ENCODE measurements around the gene LIPA. TPM values are rescaled to one million over a fixed set of nuclear protein-coding genes. Genes with fewer than 3 reads are reported as not detected.

The LIPA gene
- total RNA-seq, 1 donor from 2014 or later = 27.7 TPM

- DNase-seq (ENCODE audit: extremely low spot score in 2 of 2) = peak in 1 of 2 donors; percentile 82
- H3K4me1 ChIP-seq = peaks cover 39% of the 10 kb centered on the region
- no peaks in the 10 kb centered on the region for H3K27me3 ChIP-seq
- intact Hi-C loops (cut with DNase I) = no loop called here
- H3K36me3 ChIP-seq = no peaks in the 10 kb centered on the region
- TF ChIP-seq POLR2A (IDR thresholded peaks at IDR 0.05) = no peak
- TF ChIP-seq CTCF (IDR thresholded peaks at IDR 0.05) = peak in 1 of 3 experiments; percentile 14
- H3K27ac ChIP-seq = peak overlapping the region; percentile 74
- H3K4me3 ChIP-seq = no peak overlapping the region
- no peaks in the 10 kb centered on the region for H3K9me3 ChIP-seq
Observed at GRCh38 chr10:89283025-89283935, 31.7 kb upstream of the LIPA start.

- Histone ChIP-seq H3K36me3 (no peaks in the 10 kb centered on the region), H3K4me3 (no peak overlapping the region), H3K9me3 (no peaks in the 10 kb centered on the region), H3K27me3 (no peaks in the 10 kb centered on the region), H3K4me1 (peaks cover 48% of the 10 kb centered on the region), H3K27ac (peak overlapping the region; percentile 56)
- TF ChIP-seq POLR2A (IDR thresholded peaks at IDR 0.05) (no peak), POLR2AphosphoS5 (IDR thresholded peaks at IDR 0.05; ENCODE audit: insufficient read depth in 1 of 2, low read depth in 1 of 2) (no peak), CTCF (IDR thresholded peaks at IDR 0.05) (no peak)
- intact Hi-C loops (cut with DNase I) = no loop called here
- no peak for DNase-seq (ENCODE audit: extremely low spot score in 2 of 2)
Observed at GRCh38 chr10:89281606-89282395, 30.2 kb upstream of the LIPA start.

- no peaks in the 10 kb centered on the region for H3K27me3 ChIP-seq
- intact Hi-C loops (cut with DNase I) = no loop called here
- H3K4me1 ChIP-seq = peaks cover 53% of the 10 kb centered on the region
- H3K27ac ChIP-seq = peak overlapping the region; percentile 56
- TF ChIP-seq CTCF (IDR thresholded peaks at IDR 0.05) = no peak
- TF ChIP-seq POLR2AphosphoS5 (IDR thresholded peaks at IDR 0.05; ENCODE audit: insufficient read depth in 1 of 2, low read depth in 1 of 2) = no peak
- TF ChIP-seq POLR2A (IDR thresholded peaks at IDR 0.05) = no peak
- no peak for DNase-seq (ENCODE audit: extremely low spot score in 2 of 2)
- no peak overlapping the region for H3K4me3 ChIP-seq
- no peaks in the 10 kb centered on the region for H3K9me3 ChIP-seq
- no peaks in the 10 kb centered on the region for H3K36me3 ChIP-seq
Observed at GRCh38 chr10:89280508-89280907, 28.9 kb upstream of the LIPA start.

- no peak for DNase-seq (ENCODE audit: extremely low spot score in 2 of 2)
- Histone ChIP-seq H3K4me3 (no peak overlapping the region), H3K27ac (peak overlapping the region; percentile 84), H3K4me1 (peaks cover 51% of the 10 kb centered on the region), H3K36me3 (no peaks in the 10 kb centered on the region), H3K27me3 (no peaks in the 10 kb centered on the region), H3K9me3 (no peaks in the 10 kb centered on the region)
- TF ChIP-seq CTCF (IDR thresholded peaks at IDR 0.05) (no peak), POLR2A (IDR thresholded peaks at IDR 0.05) (no peak), POLR2AphosphoS5 (IDR thresholded peaks at IDR 0.05; ENCODE audit: insufficient read depth in 1 of 2, low read depth in 1 of 2) (no peak)
- intact Hi-C loops (cut with DNase I) = no loop called here
Observed at GRCh38 chr10:89279421-89279869, 27.9 kb upstream of the LIPA start.

All from vagina (tissue), 2 donors.